CD14-positive monocyte (primary cell): Measurements from ENCODE around the gene TMEM250. TPM values are rescaled to one million over a fixed set of nuclear protein-coding genes. Genes with fewer than 3 reads are reported as not detected.

Experiments used
- DNase-seq, 3 donors: peaks; one replicate each; pipeline ENCODE4 v3.0.0-alpha.2; 2011 to 2022
- H2AFZ ChIP-seq: 2 replicates; pipeline ENCODE4 v1.6.0; 2012; ENCODE audit warnings: mild to moderate bottlenecking, low read depth, low read length, inconsistent platforms; ENCODE audit not compliant: insufficient read depth, poor library complexity, severe bottlenecking
- H3K27ac ChIP-seq, 2 donors: 1 replicate in 1 of 2; 2 replicates in 1 of 2; pipeline ENCODE4 v1.5.1; 2012 to 2013; ENCODE audit warnings: low read length in 2 of 2, control low read depth in 1 of 2, inconsistent platforms in 1 of 2, low read depth in 1 of 2, mild to moderate bottlenecking in 1 of 2
- H3K27me3 ChIP-seq, 2 donors: one replicate each; pipeline versions ENCODE4 v1.6.0 to v1.6.1; 2011 to 2013; ENCODE audit warnings: low read length in 2 of 2; ENCODE audit not compliant: control insufficient read depth in 2 of 2, insufficient read depth in 2 of 2
- H3K36me3 ChIP-seq, 2 donors: replicated peaks in 1 of 2; 1 replicate in 1 of 2; 2 replicates in 1 of 2; pipeline versions ENCODE4 v1.5.1 to v1.6.1; 2012 to 2013; ENCODE audit warnings: low read length in 2 of 2, control low read depth in 1 of 2, inconsistent platforms in 1 of 2, mild to moderate bottlenecking in 1 of 2; ENCODE audit not compliant: insufficient read depth in 2 of 2, control insufficient read depth in 1 of 2
- H3K4me1 ChIP-seq, 2 donors: 1 replicate in 1 of 2; 2 replicates in 1 of 2; pipeline versions ENCODE4 v1.5.1 to v1.6.1; 2012 to 2013; ENCODE audit warnings: low read length in 2 of 2, control low read depth in 1 of 2, inconsistent platforms in 1 of 2, mild to moderate bottlenecking in 1 of 2, moderate library complexity in 1 of 2; ENCODE audit not compliant: insufficient read depth in 2 of 2, control insufficient read depth in 1 of 2
- H3K4me2 ChIP-seq: replicated peaks from 2 replicates; pipeline ENCODE3; 2012; ENCODE audit warnings: low read length, moderate library complexity, mild to moderate bottlenecking; ENCODE audit not compliant: poor library complexity, severe bottlenecking; ENCODE audit errors: extremely low read depth
- H3K4me3 ChIP-seq, 3 experiments: fragments of 200-600 bp in 1 of 3; sonication (generic) in 1 of 3; replicated peaks in 1 of 3; 1 replicate in 2 of 3; 2 replicates in 1 of 3; pipeline ENCODE4 v1.5.1; 2011 to 2013; ENCODE audit warnings: low read length in 3 of 3, mild to moderate bottlenecking in 3 of 3, control low read depth in 2 of 3, low read depth in 2 of 3, inconsistent platforms in 1 of 3, moderate library complexity in 1 of 3
- H3K79me2 ChIP-seq: 2 replicates; pipeline ENCODE4 v1.6.0; 2012; ENCODE audit warnings: mild to moderate bottlenecking, control low read depth, inconsistent platforms, low read length, moderate library complexity; ENCODE audit not compliant: insufficient read depth
- H3K9ac ChIP-seq: 2 replicates; pipeline ENCODE4 v1.6.0; 2017; ENCODE audit warnings: low read length, mild to moderate bottlenecking; ENCODE audit not compliant: insufficient read depth, poor library complexity, severe bottlenecking
- H3K9me3 ChIP-seq, 2 donors: replicated peaks in 1 of 2; 1 replicate in 1 of 2; 2 replicates in 1 of 2; pipeline versions ENCODE4 v1.5.1 to v1.6.1; 2012 to 2013; ENCODE audit warnings: low read length in 2 of 2, control low read depth in 1 of 2; ENCODE audit not compliant: control insufficient read depth in 1 of 2, insufficient read depth in 1 of 2
- H4K20me1 ChIP-seq: 2 replicates; pipeline ENCODE4 v1.6.0; 2012; ENCODE audit warnings: mild to moderate bottlenecking, low read length, control low read depth, moderate library complexity; ENCODE audit not compliant: insufficient read depth
- H3K27ac Mint-ChIP-seq, 7 donors: one replicate each; pipeline ENCODE4 v1.8.0; 2020; ENCODE audit warnings: mild to moderate bottlenecking in 7 of 7, mixed read lengths in 7 of 7, moderate library complexity in 6 of 7, inconsistent platforms in 2 of 7
- H3K27me3 Mint-ChIP-seq, 3 donors: one replicate each; pipeline ENCODE4 v1.8.0; 2021 to 2022; ENCODE audit warnings: low read depth in 3 of 3, mild to moderate bottlenecking in 3 of 3, mixed read lengths in 3 of 3, moderate library complexity in 3 of 3, inconsistent platforms in 1 of 3
- H3K36me3 Mint-ChIP-seq, 2 donors: one replicate each; pipeline ENCODE4 v1.8.0; 2020; ENCODE audit warnings: mixed read lengths in 2 of 2, inconsistent platforms in 1 of 2, mild to moderate bottlenecking in 1 of 2
- H3K4me1 Mint-ChIP-seq: one replicate; pipeline ENCODE4 v1.8.0; 2020; ENCODE audit warnings: mild to moderate bottlenecking, mixed read lengths
- H3K4me3 Mint-ChIP-seq, 2 donors: one replicate each; pipeline ENCODE4 v1.8.0; 2020; ENCODE audit warnings: mild to moderate bottlenecking in 2 of 2, mixed read lengths in 2 of 2, moderate library complexity in 1 of 2
- H3K9me3 Mint-ChIP-seq, 7 donors: one replicate each; pipeline ENCODE4 v1.8.0; 2020 to 2022; ENCODE audit warnings: mixed read lengths in 7 of 7, mild to moderate bottlenecking in 6 of 7, moderate library complexity in 6 of 7, inconsistent platforms in 2 of 7
- WGBS: methylation state at CpG from one replicate; pipeline ENCODE4 v1.1.5; 2013; ENCODE audit warnings: missing lambda C conversion rate; ENCODE audit not compliant: insufficient coverage; 5-methylcytosine and 5-hydroxymethylcytosine counted together
- intact Hi-C, 2 donors: fragments of 100-400 bp; cut with micrococcal nuclease; formaldehyde crosslinking; loops; one replicate each; pipeline versions ENCODE4 v1.15.0 to v1.15.1; 2023
- polyA plus RNA-seq, 3 donors: library from polyadenylated mRNA; depleted of rRNA in 1 of 3; unstranded in 2 of 3; stranded (reverse) in 1 of 3; fragments of 300-500 nt in 2 of 3; fragments of >200 nt in 1 of 3; fragmentation: Illumina TruSeq in 2 of 3; gene quantifications; 1 replicate in 2 of 3; 2 replicates in 1 of 3; pipeline ENCODE4 v1.2.3, GENCODE V29; 2012 to 2021
- TF ChIP-seq, protein P1 (sequence below): fragments of 200-600 bp; IDR thresholded peaks from one replicate; pipeline ENCODE4 v1.8.0; 2022; ENCODE audit warnings: antibody characterized with exemption, mild to moderate bottlenecking

The TMEM250 gene
- polyA plus RNA-seq, 3 donors: 11.0 to 38.0 (median 30.9) TPM

DNA sequence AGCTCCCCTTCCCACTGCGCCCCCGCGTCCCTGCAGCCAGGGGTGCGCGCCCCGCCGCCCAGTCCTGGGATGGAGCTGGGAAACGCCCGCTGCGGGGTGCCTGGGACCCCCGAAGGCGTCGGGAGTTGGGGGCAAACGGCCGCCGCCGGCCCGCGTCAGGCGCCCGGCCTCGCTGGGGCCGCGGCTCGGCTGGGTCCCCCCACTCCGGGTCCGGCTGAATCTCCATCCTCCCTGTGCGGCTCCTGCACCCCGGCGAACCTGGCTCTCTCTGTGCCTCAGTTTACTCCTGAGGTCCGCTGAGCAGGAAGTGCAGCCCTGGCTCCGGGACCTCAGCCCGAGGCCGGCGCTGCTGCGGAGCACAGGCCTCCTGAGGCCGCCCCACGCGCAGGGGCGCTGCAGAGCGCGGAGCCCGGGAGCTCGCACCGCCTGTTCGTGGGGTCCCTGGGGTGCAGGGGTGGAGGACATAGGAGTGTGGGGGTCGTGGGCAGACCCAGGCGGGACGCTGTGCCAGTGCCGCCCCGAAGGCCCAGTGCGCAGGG lies 13.9 kb upstream of the TMEM250 start:
- no peaks in the 10 kb centered on the region for H3K36me3 ChIP-seq
- TF ChIP-seq, protein P1, sequence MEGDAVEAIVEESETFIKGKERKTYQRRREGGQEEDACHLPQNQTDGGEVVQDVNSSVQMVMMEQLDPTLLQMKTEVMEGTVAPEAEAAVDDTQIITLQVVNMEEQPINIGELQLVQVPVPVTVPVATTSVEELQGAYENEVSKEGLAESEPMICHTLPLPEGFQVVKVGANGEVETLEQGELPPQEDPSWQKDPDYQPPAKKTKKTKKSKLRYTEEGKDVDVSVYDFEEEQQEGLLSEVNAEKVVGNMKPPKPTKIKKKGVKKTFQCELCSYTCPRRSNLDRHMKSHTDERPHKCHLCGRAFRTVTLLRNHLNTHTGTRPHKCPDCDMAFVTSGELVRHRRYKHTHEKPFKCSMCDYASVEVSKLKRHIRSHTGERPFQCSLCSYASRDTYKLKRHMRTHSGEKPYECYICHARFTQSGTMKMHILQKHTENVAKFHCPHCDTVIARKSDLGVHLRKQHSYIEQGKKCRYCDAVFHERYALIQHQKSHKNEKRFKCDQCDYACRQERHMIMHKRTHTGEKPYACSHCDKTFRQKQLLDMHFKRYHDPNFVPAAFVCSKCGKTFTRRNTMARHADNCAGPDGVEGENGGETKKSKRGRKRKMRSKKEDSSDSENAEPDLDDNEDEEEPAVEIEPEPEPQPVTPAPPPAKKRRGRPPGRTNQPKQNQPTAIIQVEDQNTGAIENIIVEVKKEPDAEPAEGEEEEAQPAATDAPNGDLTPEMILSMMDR: no peak
- H3K4me3 ChIP-seq: no peak overlapping the region
- no peaks in the 10 kb centered on the region for H4K20me1 ChIP-seq
- peaks cover 0 to 10% of the 10 kb centered on the region in 2 donors for H3K9me3 ChIP-seq
- Mint-ChIP-seq H3K9me3 (peaks cover 0 to 9% (median 4%) of the 10 kb centered on the region in 7 donors), H3K4me1 (peaks cover 5% of the 10 kb centered on the region), H3K27ac (no peak overlapping the region), H3K4me3 (peak overlapping the region in 1 of 2 donors; percentile 82), H3K27me3 (peaks cover 38 to 74% (median 43%) of the 10 kb centered on the region in 3 donors), H3K36me3 (no peaks in the 10 kb centered on the region)
- intact Hi-C loops: no loop called here
- no peak overlapping the region for H2AFZ ChIP-seq
- H3K27ac ChIP-seq: no peak overlapping the region
- no peaks in the 10 kb centered on the region for H3K4me1 ChIP-seq
- DNase-seq: no peak
- no peak overlapping the region for H3K4me2 ChIP-seq
- WGBS: 13% methylated on average over 38 of the region's 52 CpGs
- H3K27me3 ChIP-seq: peaks cover 13 to 36% of the 10 kb centered on the region in 2 donors
- no peaks in the 10 kb centered on the region for H3K79me2 ChIP-seq
- H3K9ac ChIP-seq: no peak overlapping the region

DNA sequence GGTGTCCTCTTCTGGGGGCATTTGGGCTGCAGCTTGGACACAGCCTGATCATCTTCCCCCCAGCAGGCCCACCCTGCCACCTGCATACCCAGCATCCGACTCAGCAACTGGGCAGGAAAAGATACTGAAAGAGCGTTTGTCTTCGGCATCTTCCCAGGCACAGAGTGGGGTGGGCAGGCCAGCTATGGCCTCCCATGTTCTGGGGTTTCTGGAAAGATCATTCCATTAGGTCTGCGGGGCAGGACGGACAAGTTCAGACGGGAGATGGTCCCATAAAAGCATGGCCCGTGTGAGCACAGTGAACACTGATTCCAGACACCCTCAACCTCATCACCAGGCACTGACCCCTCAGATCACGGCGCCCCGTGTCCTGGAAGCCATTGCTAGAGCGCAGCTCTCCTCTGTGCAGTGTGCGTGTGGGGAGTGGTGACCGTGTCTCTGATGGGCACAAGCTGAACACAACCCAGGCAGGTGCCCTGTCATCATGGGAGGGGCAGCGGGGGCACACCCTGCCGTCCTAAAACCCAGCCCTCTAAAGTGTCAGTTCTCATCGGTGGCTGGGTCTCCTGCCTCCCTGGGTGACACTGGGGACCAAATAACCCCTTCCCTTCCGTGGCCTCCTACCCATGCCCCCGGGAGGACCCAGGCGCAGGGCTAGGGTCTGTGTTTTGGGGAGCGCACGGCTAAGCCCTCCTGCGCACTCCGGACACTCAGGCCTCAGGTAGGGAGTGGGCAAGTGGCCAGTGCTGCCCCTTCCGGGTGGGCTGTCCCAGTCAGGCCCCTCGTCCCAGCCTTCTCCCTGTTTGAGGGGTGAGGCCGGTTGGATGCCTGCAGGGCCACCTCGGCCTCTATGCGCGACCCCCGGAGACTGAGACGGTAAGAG lies 13.2 kb upstream of the TMEM250 start:
- Histone ChIP-seq H3K79me2 (no peaks in the 10 kb centered on the region), H3K36me3 (no peaks in the 10 kb centered on the region), H3K27ac (no peak overlapping the region), H3K9me3 (peaks cover 0 to 10% of the 10 kb centered on the region in 2 donors), H2AFZ (no peak overlapping the region), H4K20me1 (no peaks in the 10 kb centered on the region), H3K4me1 (no peaks in the 10 kb centered on the region), H3K4me3 (no peak overlapping the region), H3K4me2 (no peak overlapping the region), H3K9ac (no peak overlapping the region), H3K27me3 (peaks cover 13 to 36% of the 10 kb centered on the region in 2 donors)
- Mint-ChIP-seq H3K9me3 (peaks cover 0 to 9% (median 4%) of the 10 kb centered on the region in 7 donors), H3K36me3 (no peaks in the 10 kb centered on the region), H3K4me3 (peak overlapping the region in 1 of 2 donors; percentile 76), H3K27ac (no peak overlapping the region), H3K27me3 (peaks cover 36 to 75% (median 43%) of the 10 kb centered on the region in 3 donors), H3K4me1 (peaks cover 5% of the 10 kb centered on the region)
- DNase-seq: no peak
- TF ChIP-seq, protein P1: no peak
- 68% methylated on average over 25 of the region's 31 CpGs for WGBS
- intact Hi-C loops: no loop called here
